Measurements from ENCODE around the gene TRAF1.

The TRAF1 gene

DNA sequence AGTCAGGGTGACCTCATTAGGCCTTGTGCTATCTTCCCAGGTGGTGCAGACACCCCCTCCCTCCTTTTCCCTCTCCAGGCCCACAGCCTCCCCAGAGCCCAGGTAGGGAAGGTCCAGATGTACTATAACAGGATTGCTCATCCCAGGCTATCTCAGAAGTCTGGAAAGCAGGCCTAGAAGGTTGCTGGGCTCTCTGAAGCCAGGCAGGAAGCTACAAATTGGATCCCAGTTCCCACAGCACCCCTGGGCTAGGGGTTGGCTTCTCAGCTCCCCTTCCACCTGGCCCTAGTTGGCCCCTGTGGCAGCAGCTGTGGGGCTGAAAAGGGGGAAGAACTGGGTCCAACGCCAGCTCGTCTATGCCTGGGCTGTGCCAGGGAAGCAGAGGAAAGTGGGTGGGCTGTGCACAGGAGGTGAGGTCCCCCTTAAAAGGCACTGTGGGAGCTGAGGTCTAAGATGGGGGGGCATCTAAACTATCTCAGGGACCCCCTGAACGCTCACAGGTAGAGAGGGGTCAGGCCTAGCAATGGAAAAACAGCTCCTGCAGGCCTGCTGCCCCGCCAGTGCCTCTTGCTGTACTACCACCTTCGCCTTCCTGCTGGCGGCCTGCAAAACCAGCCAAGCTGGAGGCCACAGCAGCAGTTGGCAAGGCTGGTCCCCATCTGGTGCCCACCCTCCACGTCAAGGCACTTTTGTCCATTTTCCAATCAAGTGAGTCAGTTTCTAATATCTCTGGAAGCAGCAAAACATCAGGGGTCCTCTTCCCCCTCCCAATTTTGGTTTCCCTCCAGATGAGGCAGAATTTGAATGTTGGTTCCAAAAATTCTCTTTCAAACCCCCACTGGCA lies 70.5 kb downstream of the TRAF1 start:
- Histone ChIP-seq H3K4me1 (ENCODE audit: insufficient read depth, low read length, poor library complexity, severe bottlenecking) (peaks cover 4% of the 10 kb centered on the region), H3K4me3 (ENCODE audit: low read length, poor library complexity, severe bottlenecking) (no peak overlapping the region), H3K9me2 (replicated peaks; ENCODE audit: low read depth, low read length) (no peaks in the 10 kb centered on the region), H3K36me3 (ENCODE audit: insufficient read depth, low read length) (peaks cover 48% of the 10 kb centered on the region), H3F3A (ENCODE audit: low read depth) (no peaks in the 10 kb centered on the region), H3K79me2 (ENCODE audit: insufficient read depth, low read length) (0 out of 2 replicates have a peak, but pooled peaks cover 5% of the 10 kb centered on the region), H3K9me3 (ENCODE audit: insufficient read depth, low read depth, low read length) (no peaks in the 10 kb centered on the region), H3K27me3 (ENCODE audit: insufficient read depth, low read length, poor library complexity, severe bottlenecking) (no peaks in the 10 kb centered on the region), H3K4me2 (ENCODE audit: low read depth, low read length, poor library complexity, severe bottlenecking) (no peak overlapping the region), H2AFZ (ENCODE audit: low read length) (no peak overlapping the region), H3K9ac (ENCODE audit: low read depth, low read length, poor library complexity, severe bottlenecking) (no peak overlapping the region), H4K20me1 (ENCODE audit: insufficient read depth, low read length, poor library complexity, severe bottlenecking) (no peaks in the 10 kb centered on the region)
- TF ChIP-seq, protein P1, sequence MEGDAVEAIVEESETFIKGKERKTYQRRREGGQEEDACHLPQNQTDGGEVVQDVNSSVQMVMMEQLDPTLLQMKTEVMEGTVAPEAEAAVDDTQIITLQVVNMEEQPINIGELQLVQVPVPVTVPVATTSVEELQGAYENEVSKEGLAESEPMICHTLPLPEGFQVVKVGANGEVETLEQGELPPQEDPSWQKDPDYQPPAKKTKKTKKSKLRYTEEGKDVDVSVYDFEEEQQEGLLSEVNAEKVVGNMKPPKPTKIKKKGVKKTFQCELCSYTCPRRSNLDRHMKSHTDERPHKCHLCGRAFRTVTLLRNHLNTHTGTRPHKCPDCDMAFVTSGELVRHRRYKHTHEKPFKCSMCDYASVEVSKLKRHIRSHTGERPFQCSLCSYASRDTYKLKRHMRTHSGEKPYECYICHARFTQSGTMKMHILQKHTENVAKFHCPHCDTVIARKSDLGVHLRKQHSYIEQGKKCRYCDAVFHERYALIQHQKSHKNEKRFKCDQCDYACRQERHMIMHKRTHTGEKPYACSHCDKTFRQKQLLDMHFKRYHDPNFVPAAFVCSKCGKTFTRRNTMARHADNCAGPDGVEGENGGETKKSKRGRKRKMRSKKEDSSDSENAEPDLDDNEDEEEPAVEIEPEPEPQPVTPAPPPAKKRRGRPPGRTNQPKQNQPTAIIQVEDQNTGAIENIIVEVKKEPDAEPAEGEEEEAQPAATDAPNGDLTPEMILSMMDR (conservative IDR thresholded peaks at IDR 0.05; ENCODE audit: low read length): no peak
- TF ChIP-seq EZH2phosphoT487 (IDR thresholded peaks at IDR 0.05; ENCODE audit: borderline replicate concordance): no peak

GRCh38 chr9:120854596-120855327 lies 71.8 kb downstream of the TRAF1 start:
- H3K9me3 ChIP-seq (ENCODE audit: insufficient read depth, low read depth, low read length): no peaks in the 10 kb centered on the region
- H3K27me3 ChIP-seq (ENCODE audit: insufficient read depth, low read length, poor library complexity, severe bottlenecking): no peaks in the 10 kb centered on the region
- no peaks in the 10 kb centered on the region for H4K20me1 ChIP-seq (ENCODE audit: insufficient read depth, low read length, poor library complexity, severe bottlenecking)
- peaks cover 35% of the 10 kb centered on the region; the same call in 1 of the 2 replicates for H3K36me3 ChIP-seq (ENCODE audit: insufficient read depth, low read length)
- H3K4me1 ChIP-seq (ENCODE audit: insufficient read depth, low read length, poor library complexity, severe bottlenecking): peaks cover 4% of the 10 kb centered on the region
- H3K4me2 ChIP-seq (ENCODE audit: low read depth, low read length, poor library complexity, severe bottlenecking): no peak overlapping the region
- no peaks in the 10 kb centered on the region for H3F3A ChIP-seq (ENCODE audit: low read depth)
- no peaks in the 10 kb centered on the region for H3K9me2 ChIP-seq (replicated peaks; ENCODE audit: low read depth, low read length)
- H2AFZ ChIP-seq (ENCODE audit: low read length): no peak overlapping the region
- H3K9ac ChIP-seq (ENCODE audit: low read depth, low read length, poor library complexity, severe bottlenecking): no peak overlapping the region
- H3K79me2 ChIP-seq (ENCODE audit: insufficient read depth, low read length): no peaks in the 10 kb centered on the region
- TF ChIP-seq, protein P1 (conservative IDR thresholded peaks at IDR 0.05; ENCODE audit: low read length): no peak
- no peak for TF ChIP-seq EZH2phosphoT487 (IDR thresholded peaks at IDR 0.05; ENCODE audit: borderline replicate concordance)
- no peak overlapping the region for H3K4me3 ChIP-seq (ENCODE audit: low read length, poor library complexity, severe bottlenecking)

GRCh38 chr9:120853198-120853597 lies 73.4 kb downstream of the TRAF1 start:
- H3K4me2 ChIP-seq (ENCODE audit: low read depth, low read length, poor library complexity, severe bottlenecking): no peak overlapping the region
- no peaks in the 10 kb centered on the region for H3F3A ChIP-seq (ENCODE audit: low read depth)
- no peaks in the 10 kb centered on the region for H3K79me2 ChIP-seq (ENCODE audit: insufficient read depth, low read length)
- no peak for TF ChIP-seq EZH2phosphoT487 (IDR thresholded peaks at IDR 0.05; ENCODE audit: borderline replicate concordance)
- TF ChIP-seq, protein P1 (conservative IDR thresholded peaks at IDR 0.05; ENCODE audit: low read length): no peak
- H3K4me3 ChIP-seq (ENCODE audit: low read length, poor library complexity, severe bottlenecking): no peak overlapping the region
- H4K20me1 ChIP-seq (ENCODE audit: insufficient read depth, low read length, poor library complexity, severe bottlenecking): no peaks in the 10 kb centered on the region
- peaks cover 4% of the 10 kb centered on the region for H3K4me1 ChIP-seq (ENCODE audit: insufficient read depth, low read length, poor library complexity, severe bottlenecking)
- peaks cover 19% of the 10 kb centered on the region; the same call in 1 of the 2 replicates for H3K36me3 ChIP-seq (ENCODE audit: insufficient read depth, low read length)
- H2AFZ ChIP-seq (ENCODE audit: low read length): no peak overlapping the region
- H3K9me2 ChIP-seq (replicated peaks; ENCODE audit: low read depth, low read length): no peaks in the 10 kb centered on the region
- H3K9ac ChIP-seq (ENCODE audit: low read depth, low read length, poor library complexity, severe bottlenecking): no peak overlapping the region
- H3K9me3 ChIP-seq (ENCODE audit: insufficient read depth, low read depth, low read length): no peaks in the 10 kb centered on the region
- no peaks in the 10 kb centered on the region for H3K27me3 ChIP-seq (ENCODE audit: insufficient read depth, low read length, poor library complexity, severe bottlenecking)
